HepG2 (cell line): ENCODE data around the gene IFT122. TPM values are rescaled to one million over a fixed set of nuclear protein-coding genes. Genes with fewer than 3 reads are reported as not detected.

Experiments
- ATAC-seq: fragments of 200-7000 bp; cut with Tn5 transposase; 3 replicates; pipeline ENCODE4 v1.9.1; 2020; ENCODE audit warnings: mild to moderate bottlenecking, moderate library complexity
- BruUV-seq: library from RNA; stranded (reverse); fragments of 400-500 nt; replicated peaks from 2 replicates; lab custom pipeline; 2021; lab: Mats Ljungman, UMichigan
- CTCF ChIA-PET: fragments of 300-600 bp; formaldehyde crosslinking; extraction: SDS; loops from one replicate; lab custom pipeline; 2021; ENCODE audit warnings: low total read pairs, inconsistent platforms, low intra/inter-chr PET ratio; lab: Yijun Ruan, JAX
- POLR2A ChIA-PET: fragments of 350-600 bp; sonication (Branson Sonifier 250); formaldehyde crosslinking; loops from one replicate; lab custom pipeline; 2020; ENCODE audit warnings: antibody characterized with exemption, inconsistent platforms; lab: Yijun Ruan, JAX
- DNase-seq: peaks from one replicate; pipeline ENCODE4 v3.0.0-alpha.2; 2015; ENCODE audit warnings: low spot score
- FAIRE-seq: peaks from 3 replicates; lab custom pipeline; 2011; peaks lifted over from hg19 to GRCh38; lab: Jason Lieb, UNC
- H2AFZ ChIP-seq: one replicate; pipeline ENCODE4 v1.6.1; 2011; ENCODE audit warnings: low read length, inconsistent platforms
- H3K27ac ChIP-seq: fragments of 300-600 bp; 3 replicates; pipeline ENCODE4 v1.8.0; 2011; ENCODE audit warnings: mixed run types, mild to moderate bottlenecking, mixed read lengths, low read length, inconsistent platforms; ENCODE audit not compliant: insufficient read depth; ENCODE audit errors: extremely low read length
- H3K27me3 ChIP-seq, 2 experiments: fragments of 200-600 bp in 1 of 2; 2 replicates in 1 of 2; 3 replicates in 1 of 2; pipeline versions ENCODE4 v1.6.0 to v1.8.0; 2011; ENCODE audit warnings: low read length in 2 of 2, mild to moderate bottlenecking in 2 of 2, moderate library complexity in 2 of 2, inconsistent platforms in 1 of 2; ENCODE audit not compliant: insufficient read depth in 2 of 2, control insufficient read depth in 1 of 2
- H3K36me3 ChIP-seq, 2 experiments: fragments of 200-600 bp in 1 of 2; replicated peaks in 1 of 2; 2 replicates in 1 of 2; 3 replicates in 1 of 2; pipeline versions ENCODE4 v1.5.1 to v1.8.0; 2011; ENCODE audit warnings: low read length in 2 of 2, inconsistent platforms in 1 of 2; ENCODE audit not compliant: insufficient read depth in 2 of 2, control insufficient read depth in 1 of 2
- H3K4me1 ChIP-seq: 2 replicates; pipeline ENCODE4 v1.5.1; 2012; ENCODE audit warnings: low read length, inconsistent platforms; ENCODE audit not compliant: insufficient read depth
- H3K4me2 ChIP-seq: 2 replicates; pipeline ENCODE4 v1.6.0; 2011; ENCODE audit warnings: low read depth, low read length, inconsistent platforms
- H3K4me3 ChIP-seq, 3 experiments: fragments of 200-600 bp in 1 of 3; sonication (generic), shearing (Covaris generic) in 1 of 3; replicated peaks in 1 of 3; 2 replicates each; pipeline ENCODE4 v1.5.1; 2011 to 2016; ENCODE audit warnings: low read length in 3 of 3, inconsistent platforms in 2 of 3, low read depth in 2 of 3, mild to moderate bottlenecking in 2 of 3, control low read depth in 1 of 3, mixed read lengths in 1 of 3; ENCODE audit not compliant: insufficient read depth in 1 of 3
- H3K79me2 ChIP-seq: one replicate; pipeline ENCODE4 v1.6.1; 2011; ENCODE audit warnings: low read length, inconsistent platforms; ENCODE audit not compliant: insufficient read depth
- H3K9ac ChIP-seq: 2 replicates; pipeline ENCODE4 v1.6.0; 2011; ENCODE audit warnings: mild to moderate bottlenecking, low read depth, low read length, inconsistent platforms; ENCODE audit not compliant: insufficient read depth
- H3K9me3 ChIP-seq: 2 replicates; pipeline ENCODE4 v1.5.1; 2012; ENCODE audit warnings: mild to moderate bottlenecking, low read length
- H4K20me1 ChIP-seq: 2 replicates; pipeline ENCODE4 v1.6.0; 2011; ENCODE audit warnings: inconsistent platforms, mild to moderate bottlenecking, low read length, moderate library complexity; ENCODE audit not compliant: insufficient read depth
- ARID3A ChIP-seq: IDR thresholded peaks from 2 replicates; pipeline ENCODE4 v1.6.1; 2012; ENCODE audit warnings: low read depth, low read length, improper control_type of control experiment
- ATF7 ChIP-seq, 2 experiments: fragments of 450-650 bp in 1 of 2; sonication (generic) in 1 of 2; formaldehyde crosslinking in 1 of 2; IDR thresholded peaks; 2 replicates each; pipeline versions ENCODE4 v1.4.0 to v1.6.1; 2016 to 2020; ENCODE audit warnings: antibody characterized with exemption in 1 of 2, mild to moderate bottlenecking in 1 of 2, missing genetic modification reagents in 1 of 2
- ATRX ChIP-seq: sonication (generic); formaldehyde crosslinking; IDR thresholded peaks from 2 replicates; pipeline ENCODE4 v1.4.0; 2020; ENCODE audit warnings: missing genetic modification reagents, borderline replicate concordance
- CENPT ChIP-seq: sonication (generic); formaldehyde crosslinking; IDR thresholded peaks from 2 replicates; pipeline ENCODE4 v1.8.0; 2022; ENCODE audit warnings: low read depth, mild to moderate bottlenecking, moderate library complexity, missing genetic modification reagents
- KDM5B ChIP-seq: sonication (generic); formaldehyde crosslinking; IDR thresholded peaks from 2 replicates; pipeline ENCODE4 v1.4.0; 2020; ENCODE audit warnings: missing genetic modification reagents, mild to moderate bottlenecking, borderline replicate concordance
- NFE2 ChIP-seq: sonication (generic); formaldehyde crosslinking; IDR thresholded peaks from 2 replicates; pipeline ENCODE4 v1.4.0; 2020; ENCODE audit warnings: missing genetic modification reagents
- NPAS2 ChIP-seq: sonication (generic); formaldehyde crosslinking; IDR thresholded peaks from 2 replicates; pipeline ENCODE4 v1.8.0; 2022; ENCODE audit warnings: mild to moderate bottlenecking, missing genetic modification reagents, borderline replicate concordance
- NR2C2 ChIP-seq: sonication (generic); formaldehyde crosslinking; IDR thresholded peaks from 2 replicates; pipeline ENCODE4 v1.4.0; 2020; ENCODE audit warnings: missing genetic modification reagents, mild to moderate bottlenecking, moderate library complexity, borderline replicate concordance
- RAD51 ChIP-seq: fragments of 450-650 bp; IDR thresholded peaks from 2 replicates; pipeline ENCODE4 v1.6.1; 2016; ENCODE audit warnings: borderline replicate concordance
- SNAPC2 ChIP-seq: sonication (generic); formaldehyde crosslinking; IDR thresholded peaks from 2 replicates; pipeline ENCODE4 v1.8.1; 2022; ENCODE audit warnings: mild to moderate bottlenecking, missing genetic modification reagents
- ZMYM3 ChIP-seq: sonication (generic); formaldehyde crosslinking; IDR thresholded peaks from 2 replicates; pipeline ENCODE4 v1.5.1; 2020; ENCODE audit warnings: mild to moderate bottlenecking, missing genetic modification reagents
- ZNF33B ChIP-seq: sonication (generic); formaldehyde crosslinking; IDR thresholded peaks from 2 replicates; pipeline ENCODE4 v1.5.1; 2020; ENCODE audit warnings: mild to moderate bottlenecking, missing genetic modification reagents
- ZNF362 ChIP-seq: sonication (generic); formaldehyde crosslinking; IDR thresholded peaks from 2 replicates; pipeline ENCODE4 v1.4.0; 2020; ENCODE audit warnings: missing genetic modification reagents, mild to moderate bottlenecking, borderline replicate concordance
- ZNF496 ChIP-seq: sonication (generic); formaldehyde crosslinking; IDR thresholded peaks from 2 replicates; pipeline ENCODE4 v1.8.1; 2023; ENCODE audit warnings: mild to moderate bottlenecking, moderate library complexity, missing genetic modification reagents; ENCODE audit not compliant: insufficient replicate concordance
- ZNF629 ChIP-seq: sonication (generic); formaldehyde crosslinking; conservative IDR thresholded peaks from 2 replicates; pipeline ENCODE4 v1.5.0; 2020; ENCODE audit warnings: missing genetic modification reagents
- ZNF704 ChIP-seq: sonication (generic); formaldehyde crosslinking; IDR thresholded peaks from 2 replicates; pipeline ENCODE4 v1.8.1; 2023; ENCODE audit warnings: mild to moderate bottlenecking, inconsistent platforms, moderate library complexity, missing genetic modification reagents, borderline replicate concordance
- ZNF766 ChIP-seq: sonication (generic); formaldehyde crosslinking; IDR thresholded peaks from 2 replicates; pipeline ENCODE4 v1.5.0; 2020; ENCODE audit warnings: missing genetic modification reagents, borderline replicate concordance
- ZNF772 ChIP-seq: sonication (generic); formaldehyde crosslinking; IDR thresholded peaks from 2 replicates; pipeline ENCODE4 v1.5.0; 2020; ENCODE audit warnings: mild to moderate bottlenecking, missing genetic modification reagents
- ZSCAN12 ChIP-seq: sonication (generic); formaldehyde crosslinking; IDR thresholded peaks from 2 replicates; pipeline ENCODE4 v1.9.0; 2021; ENCODE audit warnings: mild to moderate bottlenecking, missing genetic modification reagents
- WGBS: methylation state at CpG from one replicate; pipeline ENCODE4 v1.1.6; 2017; ENCODE audit warnings: low lambda C conversion rate; 5-methylcytosine and 5-hydroxymethylcytosine counted together
- in situ Hi-C: cut with HindIII; loops from 2 replicates; pipeline ENCODE4 v1.10.0; 2017; ENCODE audit warnings: low pct_unique_long_range_greater_than_20kb; ENCODE audit not compliant: extremely low pct_ligation_motif_present
- intact Hi-C: fragments of 100-400 bp; cut with micrococcal nuclease; formaldehyde crosslinking; loops from one replicate; pipeline ENCODE4 v1.10.0; 2022; ENCODE audit not compliant: unreplicated experiment
- polyA plus RNA-seq, 8 experiments: library from polyadenylated mRNA; depleted of rRNA in 3 of 8; stranded (reverse) in 7 of 8; unstranded in 1 of 8; fragments of >200 nt; fragmentation: Illumina TruSeq in 4 of 8; extraction: Trizol in 4 of 8; gene quantifications; 2 replicates each; pipeline versions ENCODE4 v1.2.1 to v1.2.3, GENCODE V29; 2011 to 2016; ENCODE audit warnings: low read depth in 4 of 8, missing spikeins in 1 of 8, mixed read lengths in 1 of 8; ENCODE audit not compliant: insufficient read depth in 1 of 8
- total RNA-seq, 5 experiments: library from RNA; depleted of rRNA; stranded (reverse); fragments of >200 nt; fragmentation: Illumina TruSeq; extraction: Trizol; gene quantifications; 2 replicates each; pipeline ENCODE4 v1.2.3, GENCODE V29; 2016; ENCODE audit warnings: low read depth in 1 of 5

Gene IFT122
- total and polyA plus RNA-seq, 2 of the 13 experiments (the other 11 are each of a cell fraction or from before 2014, with no cell fraction given) = 10.1 to 10.3 TPM

GRCh38 chr3:129422897-129423296, 17.1 kb upstream of the IFT122 start:
- no peak for ATAC-seq
- Histone ChIP-seq H2AFZ (no peak overlapping the region), H3K4me3 (no peak overlapping the region), H3K9ac (no peak overlapping the region), H3K79me2 (no peaks in the 10 kb centered on the region), H3K27ac (no peak overlapping the region), H3K4me2 (peak overlapping the region; percentile 70; the same call in 1 of the 2 replicates), H3K9me3 (no peaks in the 10 kb centered on the region), H3K36me3 (no peaks in the 10 kb centered on the region), H4K20me1 (no peaks in the 10 kb centered on the region), H3K27me3 (peaks cover 0 to 4% of the 10 kb centered on the region in 2 experiments; a peak in 2 of 5 replicates), H3K4me1 (peaks cover 73% of the 10 kb centered on the region)
- ChIA-PET CTCF (interaction anchor here (1.4 kb wide), 1 partner anchor 40 kb away, joined by 4 read pairs; no protein-coding TSS in a partner anchor), POLR2A (interaction anchor here (1.3 to 1.7 kb wide), 2 partner anchors 10 kb away, joined by 3 to 6 read pairs; no protein-coding TSS in a partner anchor)
- 8% methylated on average over 1 of the region's 1 CpG for WGBS
- no peak for FAIRE-seq
- intact Hi-C loops = loop anchor here (1.0 kb wide), 1 partner anchor 40 kb away; no protein-coding TSS in a partner anchor
- no TSS peak for BruUV-seq
- in situ Hi-C loops = no loop called here
- DNase-seq = no peak
- TF ChIP-seq NPAS2 (CRISPR knock-in tag) (no peak), ARID3A (no peak), NR2C2 (CRISPR knock-in tag) (no peak), RAD51 (no peak), CENPT (CRISPR knock-in tag) (no peak), ZNF772 (CRISPR knock-in tag) (no peak), ATF7 (IDR thresholded peaks at IDR 0.05) (no peak), ATF7 (CRISPR knock-in tag; IDR thresholded peaks at IDR 0.05) (no peak), ZNF496 (no peak), ZNF704 (CRISPR knock-in tag) (no peak), ZNF362 (no peak), ZMYM3 (CRISPR knock-in tag) (peak; percentile 81), ZNF766 (no peak), ATRX (CRISPR knock-in tag) (no peak), ZNF629 (CRISPR knock-in tag) (peak; percentile 98), SNAPC2 (CRISPR knock-in tag) (no peak), ZNF33B (CRISPR knock-in tag) (no peak), NFE2 (CRISPR knock-in tag) (no peak), KDM5B (CRISPR knock-in tag) (no peak), ZSCAN12 (CRISPR knock-in tag) (no peak)
